Neural progenitor cell (in vitro differentiated cells): ENCODE measurements around the gene METTL25B. TPM values are rescaled to one million over a fixed set of nuclear protein-coding genes. Genes with fewer than 3 reads are reported as not detected.

Experiments
- DNase-seq: peaks from one replicate; pipeline ENCODE4 v3.0.0-alpha.2; 2016; ENCODE audit warnings: low spot score
- H2AFZ ChIP-seq: fragments of 200-600 bp; sonication (generic); replicated peaks from 2 replicates; pipeline ENCODE4 v1.6.1; 2016; ENCODE audit warnings: antibody characterized with exemption
- H3F3A ChIP-seq: fragments of 200-600 bp; sonication (generic); 2 replicates; pipeline ENCODE4 v1.6.1; 2016; ENCODE audit warnings: antibody characterized with exemption, low read depth
- H3K27ac ChIP-seq: fragments of 200-600 bp; sonication (generic); 2 replicates; pipeline ENCODE4 v1.5.1; 2016; ENCODE audit warnings: mild to moderate bottlenecking
- H3K27me3 ChIP-seq: fragments of 200-600 bp; sonication (generic); 2 replicates; pipeline ENCODE4 v1.6.1; 2016; ENCODE audit warnings: mild to moderate bottlenecking, moderate library complexity
- H3K36me3 ChIP-seq: fragments of 200-600 bp; sonication (generic); 2 replicates; pipeline ENCODE4 v1.5.1; 2016
- H3K4me1 ChIP-seq: fragments of 200-600 bp; sonication (generic); 2 replicates; pipeline ENCODE4 v1.6.1; 2016; ENCODE audit warnings: mixed run types
- H3K4me2 ChIP-seq: fragments of 200-600 bp; sonication (generic); 2 replicates; pipeline ENCODE4 v1.6.1; 2016
- H3K4me3 ChIP-seq: fragments of 200-600 bp; sonication (generic); 2 replicates; pipeline ENCODE4 v1.5.1; 2016
- H3K79me2 ChIP-seq: fragments of 200-600 bp; sonication (generic); 2 replicates; pipeline ENCODE4 v1.6.1; 2016; ENCODE audit warnings: low read depth
- H3K9ac ChIP-seq: fragments of 200-600 bp; sonication (generic); 2 replicates; pipeline ENCODE4 v1.6.1; 2016
- H3K9me3 ChIP-seq: fragments of 200-600 bp; sonication (generic); 2 replicates; pipeline ENCODE4 v1.5.1; 2016; ENCODE audit warnings: low read depth
- H4K20me1 ChIP-seq: fragments of 200-600 bp; sonication (generic); 2 replicates; pipeline ENCODE4 v1.6.1; 2016; ENCODE audit warnings: low read depth
- H3K27ac Mint-ChIP-seq: 3 replicates; pipeline ENCODE4 v1.8.0; 2021; ENCODE audit warnings: mixed read lengths
- H3K27me3 Mint-ChIP-seq: 2 replicates; pipeline ENCODE4 v1.8.0; 2022; ENCODE audit warnings: low read depth, mild to moderate bottlenecking, inconsistent platforms, moderate library complexity, mixed read lengths; ENCODE audit not compliant: insufficient read depth
- H3K36me3 Mint-ChIP-seq: 3 replicates; pipeline ENCODE4 v1.8.0; 2021; ENCODE audit warnings: mixed read lengths
- H3K4me1 Mint-ChIP-seq: 3 replicates; pipeline ENCODE4 v1.8.0; 2021; ENCODE audit warnings: mixed read lengths
- H3K4me3 Mint-ChIP-seq: 3 replicates; pipeline ENCODE4 v1.8.0; 2021; ENCODE audit warnings: mild to moderate bottlenecking, moderate library complexity, mixed read lengths
- H3K9me3 Mint-ChIP-seq: 3 replicates; pipeline ENCODE4 v1.8.0; 2020; ENCODE audit warnings: mixed read lengths
- CTCF ChIP-seq: fragments of 200-600 bp; sonication (generic); IDR thresholded peaks from 2 replicates; pipeline ENCODE4 v1.5.1; 2017; ENCODE audit warnings: antibody characterized with exemption, mild to moderate bottlenecking
- EZH2 ChIP-seq: fragments of 200-600 bp; sonication (generic); IDR thresholded peaks from 2 replicates; pipeline ENCODE4 v1.6.1; 2017; ENCODE audit warnings: antibody characterized with exemption, mild to moderate bottlenecking, moderate library complexity
- EZH2phosphoT487 ChIP-seq: fragments of 200-600 bp; sonication (generic); IDR thresholded peaks from 2 replicates; pipeline ENCODE4 v1.6.1; 2017; ENCODE audit warnings: antibody characterized with exemption
- total RNA-seq: library from RNA; depleted of rRNA; stranded (reverse); fragments of >200 nt; gene quantifications from 2 replicates; pipeline ENCODE4 v1.2.3, GENCODE V29; 2015; ENCODE audit warnings: low replicate concordance

The METTL25B gene
- total RNA-seq, 1 donor from 2014 or later = 21.4 TPM

GRCh38 chr1:156721535-156721934 lies 6.7 kb upstream of the METTL25B start:
- Histone ChIP-seq H3K27ac (no peak overlapping the region), H3K27me3 (no peaks in the 10 kb centered on the region), H3K79me2 (peaks cover 40% of the 10 kb centered on the region), H3K9me3 (no peaks in the 10 kb centered on the region), H3K36me3 (no peaks in the 10 kb centered on the region), H3K4me2 (no peak overlapping the region), H3K4me1 (peaks cover 12% of the 10 kb centered on the region), H3F3A (peaks cover 12% of the 10 kb centered on the region), H3K9ac (no peak overlapping the region), H3K4me3 (no peak overlapping the region), H4K20me1 (peaks cover 34% of the 10 kb centered on the region), H2AFZ (no peak overlapping the region)
- peaks cover 28% of the 10 kb centered on the region for H3K36me3 Mint-ChIP-seq
- peak overlapping the region; percentile 25 for H3K4me3 Mint-ChIP-seq
- H3K27ac Mint-ChIP-seq = no peak overlapping the region
- DNase-seq = no peak
- H3K9me3 Mint-ChIP-seq = no peaks in the 10 kb centered on the region
- peaks cover 9% of the 10 kb centered on the region for H3K4me1 Mint-ChIP-seq
- H3K27me3 Mint-ChIP-seq = peaks cover 2% of the 10 kb centered on the region
- TF ChIP-seq CTCF = no peak
- no peak for TF ChIP-seq EZH2
- TF ChIP-seq EZH2phosphoT487 = no peak

GRCh38 chr1:156725683-156726280 lies 2.5 kb upstream of the METTL25B start:
- DNase-seq = peak; percentile 94
- Histone ChIP-seq H3K9me3 (no peaks in the 10 kb centered on the region), H3K27ac (no peak overlapping the region), H3K36me3 (no peaks in the 10 kb centered on the region), H2AFZ (no peak overlapping the region), H3K9ac (no peak overlapping the region), H3F3A (peaks cover 25% of the 10 kb centered on the region), H4K20me1 (peaks cover 64% of the 10 kb centered on the region), H3K4me2 (peak overlapping the region; percentile 98), H3K4me3 (peak overlapping the region; percentile 100), H3K79me2 (peaks cover 76% of the 10 kb centered on the region), H3K27me3 (no peaks in the 10 kb centered on the region), H3K4me1 (peaks cover 29% of the 10 kb centered on the region)
- Mint-ChIP-seq H3K27me3 (peaks cover 7% of the 10 kb centered on the region), H3K4me3 (no peak overlapping the region), H3K36me3 (peaks cover 22% of the 10 kb centered on the region), H3K9me3 (no peaks in the 10 kb centered on the region), H3K27ac (no peak overlapping the region), H3K4me1 (peaks cover 13% of the 10 kb centered on the region)
- TF ChIP-seq EZH2phosphoT487 = no peak
- peak; percentile 94 for TF ChIP-seq CTCF

- Mint-ChIP-seq H3K9me3 (no peaks in the 10 kb centered on the region), H3K36me3 (peaks cover 19% of the 10 kb centered on the region), H3K4me3 (no peak overlapping the region), H3K4me1 (peaks cover 13% of the 10 kb centered on the region), H3K27ac (no peak overlapping the region), H3K27me3 (peaks cover 7% of the 10 kb centered on the region)
- H3K9me3 ChIP-seq = no peaks in the 10 kb centered on the region
- peak overlapping the region; percentile 100 for H3K4me3 ChIP-seq
- no peaks in the 10 kb centered on the region for H3K36me3 ChIP-seq
- peak; percentile 69 for TF ChIP-seq CTCF
- no peak for TF ChIP-seq EZH2phosphoT487
- no peak for TF ChIP-seq EZH2
- H3K9ac ChIP-seq = no peak overlapping the region
- no peak overlapping the region for H3K27ac ChIP-seq
- peaks cover 29% of the 10 kb centered on the region for H3K4me1 ChIP-seq
- H3K27me3 ChIP-seq = no peaks in the 10 kb centered on the region
- peak overlapping the region; percentile 98 for H3K4me2 ChIP-seq
- DNase-seq = peak; percentile 76
- peaks cover 76% of the 10 kb centered on the region for H3K79me2 ChIP-seq
- peaks cover 25% of the 10 kb centered on the region for H3F3A ChIP-seq
- no peak overlapping the region for H2AFZ ChIP-seq
- peaks cover 62% of the 10 kb centered on the region for H4K20me1 ChIP-seq
Measured at GRCh38 chr1:156726549-156727226, 1.6 kb upstream of the METTL25B start.
